NOMO-1 treated with dmso at 0.1 percent for 144 hours (cell line): ENCODE measurements around the gene FOXA3.
"Not testable (repeated sequence)": the region's sequence is repeated elsewhere in the genome, so short reads cannot be mapped to it uniquely, and the experiment has no call there.

Experiments used
- DNase-seq: peaks from one replicate; lab custom pipeline; 2025; ENCODE audit not compliant: unreplicated experiment; lab: John Stamatoyannopoulos, UW

FOXA3 gene

GRCh38 chr19:45827459-45828093 is 36.5 kb upstream of the FOXA3 start:
- no peak for DNase-seq

- no peak for DNase-seq
Measured at GRCh38 chr19:45828523-45828922, 35.6 kb upstream of the FOXA3 start.

GRCh38 chr19:45828945-45829344 is 35.2 kb upstream of the FOXA3 start:
- DNase-seq, result no peak

GRCh38 chr19:45834970-45835369 is 29.2 kb upstream of the FOXA3 start:
- DNase-seq, result no peak

GRCh38 chr19:45842198-45842597 is 21.9 kb upstream of the FOXA3 start:
- DNase-seq, result no peak

GRCh38 chr19:45847663-45848062 is 16.5 kb upstream of the FOXA3 start:
- no peak for DNase-seq

GRCh38 chr19:45848922-45849321 is 15.2 kb upstream of the FOXA3 start:
- DNase-seq, result no peak

- DNase-seq, result no peak
Measured at GRCh38 chr19:45852145-45852750, 11.9 kb upstream of the FOXA3 start.

- DNase-seq, result no peak
Measured at GRCh38 chr19:45852983-45853382, 11.1 kb upstream of the FOXA3 start.

- DNase-seq, result no peak
Measured at GRCh38 chr19:45854167-45854778, 9.9 kb upstream of the FOXA3 start.

- DNase-seq, result no peak
Measured at GRCh38 chr19:45860359-45861259, 3.5 kb upstream of the FOXA3 start.

- DNase-seq, result no peak
Measured at GRCh38 chr19:45862271-45862563, 1.9 kb upstream of the FOXA3 start.

GRCh38 chr19:45862564-45863334 is 1.4 kb upstream of the FOXA3 start, which contains the start of gene SYMPK:
Gene SYMPK (minus strand): TSS chr19:45863147. CDS start chr19:45854495, 8,652 bp downstream.
- DNase-seq, result peak; percentile 98

- no peak for DNase-seq
Measured at GRCh38 chr19:45863335-45863839, 739 bp upstream of the FOXA3 start.

GRCh38 chr19:45864629-45865082 is 530 bp downstream of the FOXA3 start:
- DNase-seq, result no peak

- no peak for DNase-seq
Measured at GRCh38 chr19:45865269-45865948, 1.3 kb downstream of the FOXA3 start.

- no peak for DNase-seq
Measured at GRCh38 chr19:45866400-45867176, 2.5 kb downstream of the FOXA3 start.

GRCh38 chr19:45867241-45867640 is 3.1 kb downstream of the FOXA3 start:
- not testable (repeated sequence) for DNase-seq

- DNase-seq, result no peak
Measured at GRCh38 chr19:45870798-45871197, 6.7 kb downstream of the FOXA3 start.
